Measurements from ENCODE around the gene KCNJ12.

GRCh38 chr17:21395764-21396163, 19.6 kb downstream of the KCNJ12 start:
- TF ChIP-seq CTCF (IDR thresholded peaks at IDR 0.05) (no peak), POLR2A (IDR thresholded peaks at IDR 0.05) (no peak)
